Osteocyte (in vitro differentiated cells): ENCODE measurements around the gene INHBA. TPM values are rescaled to one million over a fixed set of nuclear protein-coding genes. Genes with fewer than 3 reads are reported as not detected.

Experiments
- DNase-seq: peaks from one replicate; pipeline ENCODE4 v3.0.0; 2021; ENCODE audit warnings: mixed read lengths; ENCODE audit not compliant: unreplicated experiment; ENCODE audit errors: extremely low spot score
- H3K27ac Mint-ChIP-seq: one replicate; pipeline ENCODE4 v1.8.0; 2021; ENCODE audit warnings: mild to moderate bottlenecking, mixed read lengths; ENCODE audit not compliant: unreplicated experiment
- H3K27me3 Mint-ChIP-seq: one replicate; pipeline ENCODE4 v1.8.0; 2021; ENCODE audit warnings: mixed read lengths; ENCODE audit not compliant: unreplicated experiment
- H3K36me3 Mint-ChIP-seq: one replicate; pipeline ENCODE4 v1.8.0; 2021; ENCODE audit warnings: mixed read lengths; ENCODE audit not compliant: unreplicated experiment
- H3K4me1 Mint-ChIP-seq: one replicate; pipeline ENCODE4 v1.8.0; 2021; ENCODE audit warnings: mixed read lengths; ENCODE audit not compliant: unreplicated experiment
- H3K4me3 Mint-ChIP-seq: one replicate; pipeline ENCODE4 v1.8.0; 2021; ENCODE audit warnings: mild to moderate bottlenecking, moderate library complexity, mixed read lengths; ENCODE audit not compliant: unreplicated experiment
- H3K9me3 Mint-ChIP-seq: one replicate; pipeline ENCODE4 v1.8.0; 2021; ENCODE audit warnings: mixed read lengths; ENCODE audit not compliant: unreplicated experiment
- CTCF ChIP-seq: fragments of 200-600 bp; sonication (generic); IDR thresholded peaks from 2 replicates; pipeline ENCODE4 v1.5.0; 2021; ENCODE audit warnings: antibody characterized with exemption, mild to moderate bottlenecking, moderate library complexity
- total RNA-seq: library from RNA; stranded (reverse); gene quantifications from 2 replicates; pipeline ENCODE4 v1.2.1, GENCODE V29; 2021

The INHBA gene
- total RNA-seq, 1 donor from 2014 or later: 198 TPM

- Mint-ChIP-seq H3K4me1 (peaks cover 36% of the 10 kb centered on the region), H3K36me3 (no peaks in the 10 kb centered on the region), H3K27ac (no peak overlapping the region), H3K4me3 (no peak overlapping the region), H3K9me3 (no peaks in the 10 kb centered on the region), H3K27me3 (no peaks in the 10 kb centered on the region)
- no peak for DNase-seq
- TF ChIP-seq CTCF: no peak
Observed at GRCh38 chr7:41709621-41710020, 6.7 kb upstream of the INHBA start.

GRCh38 chr7:41708581-41709358 lies 5.9 kb upstream of the INHBA start:
- Mint-ChIP-seq H3K4me1 (peaks cover 43% of the 10 kb centered on the region), H3K9me3 (no peaks in the 10 kb centered on the region), H3K36me3 (no peaks in the 10 kb centered on the region), H3K27me3 (no peaks in the 10 kb centered on the region), H3K4me3 (no peak overlapping the region), H3K27ac (peak overlapping the region; percentile 7)
- DNase-seq: no peak
- no peak for TF ChIP-seq CTCF

- peak overlapping the region; percentile 91 for H3K27ac Mint-ChIP-seq
- no peaks in the 10 kb centered on the region for H3K27me3 Mint-ChIP-seq
- TF ChIP-seq CTCF: no peak
- no peak for DNase-seq
- no peaks in the 10 kb centered on the region for H3K9me3 Mint-ChIP-seq
- H3K4me3 Mint-ChIP-seq: peak overlapping the region; percentile 85
- H3K4me1 Mint-ChIP-seq: peaks cover 65% of the 10 kb centered on the region
- H3K36me3 Mint-ChIP-seq: no peaks in the 10 kb centered on the region
Observed at GRCh38 chr7:41706228-41706930, 3.5 kb upstream of the INHBA start.

GRCh38 chr7:41705109-41705901 lies 2.4 kb upstream of the INHBA start:
- peak overlapping the region; percentile 85 for H3K4me3 Mint-ChIP-seq
- H3K27ac Mint-ChIP-seq: peak overlapping the region; percentile 91
- H3K9me3 Mint-ChIP-seq: no peaks in the 10 kb centered on the region
- H3K27me3 Mint-ChIP-seq: no peaks in the 10 kb centered on the region
- DNase-seq: peak; percentile 96
- peaks cover 71% of the 10 kb centered on the region for H3K4me1 Mint-ChIP-seq
- peak; percentile 81 for TF ChIP-seq CTCF
- peaks cover 1% of the 10 kb centered on the region for H3K36me3 Mint-ChIP-seq
